HG03520 (cell line): Measurements from ENCODE around the gene GALNT3.

Experiments used
- ATAC-seq: cut with Tn5 transposase; IDR thresholded peaks from one replicate; pipeline ENCODE4 v1.9.1; 2021; ENCODE audit warnings: mild to moderate bottlenecking, moderate library complexity; ENCODE audit not compliant: unreplicated experiment

The GALNT3 gene

GRCh38 chr2:165796819-165797530, 2.9 kb upstream of the GALNT3 start:
- no peak for ATAC-seq

GRCh38 chr2:165796129-165796528, 2.1 kb upstream of the GALNT3 start:
- no peak for ATAC-seq

- ATAC-seq = peak; percentile 13
Measured at GRCh38 chr2:165795011-165795410, 964 bp upstream of the GALNT3 start.

- ATAC-seq = peak; percentile 94
Measured at GRCh38 chr2:165794536-165794928, 485 bp upstream of the GALNT3 start.

DNA sequence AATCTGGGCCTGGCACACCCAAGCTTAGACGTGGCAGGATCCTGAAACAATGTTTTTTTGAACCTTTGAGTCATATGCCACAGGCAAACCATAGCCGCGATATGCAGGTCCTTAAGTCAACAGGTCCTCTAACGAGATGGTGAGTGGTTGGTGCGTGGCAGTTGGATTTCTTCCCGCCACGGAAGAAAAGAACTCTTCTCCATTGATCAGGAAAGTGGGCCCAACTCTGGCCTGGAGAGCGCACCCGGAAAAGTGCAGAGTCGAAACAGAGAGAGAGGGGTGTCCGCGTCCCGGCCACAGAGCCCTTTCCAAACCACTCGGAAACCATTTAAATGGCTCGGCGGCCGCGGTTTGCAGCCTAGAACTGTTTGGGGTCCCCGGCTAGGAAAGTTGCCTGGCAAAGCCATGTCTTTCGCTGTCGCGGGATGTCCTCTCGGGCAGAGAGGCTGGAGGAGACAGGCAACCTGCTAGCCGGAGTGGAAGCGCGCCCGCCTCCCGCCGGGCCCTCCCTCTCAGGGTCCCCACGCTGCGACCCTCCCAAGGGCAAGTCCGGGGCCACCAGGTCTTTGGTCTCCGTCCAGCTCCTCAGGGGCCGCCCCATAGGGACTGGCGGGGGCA, 777 bp downstream of the GALNT3 start:
- peak; percentile 0 for ATAC-seq

DNA sequence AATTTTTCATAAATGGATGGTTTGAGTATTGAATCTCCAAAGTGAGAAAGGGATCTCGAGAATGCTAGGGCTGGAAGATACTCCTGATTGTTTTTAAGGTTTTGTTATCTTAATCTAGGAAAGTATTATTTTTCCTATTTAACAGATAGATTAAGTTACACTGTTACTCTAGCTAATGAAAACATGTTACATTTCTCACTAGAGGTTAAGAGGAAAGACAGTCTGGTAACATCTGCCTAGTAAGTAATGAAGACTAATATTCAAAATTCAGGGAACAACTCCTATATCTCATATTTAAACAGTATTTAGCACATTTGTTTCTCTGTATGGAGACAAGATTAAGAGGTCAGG, 2.0 kb downstream of the GALNT3 start:
- ATAC-seq = no peak

GRCh38 chr2:165791421-165792103, 2.5 kb downstream of the GALNT3 start:
- no peak for ATAC-seq

GRCh38 chr2:165790466-165790865, 3.6 kb downstream of the GALNT3 start:
- no peak for ATAC-seq

- ATAC-seq = no peak
Measured at GRCh38 chr2:165787334-165787733, 6.7 kb downstream of the GALNT3 start.

GRCh38 chr2:165779706-165780105, 14.3 kb downstream of the GALNT3 start:
- no peak for ATAC-seq

DNA sequence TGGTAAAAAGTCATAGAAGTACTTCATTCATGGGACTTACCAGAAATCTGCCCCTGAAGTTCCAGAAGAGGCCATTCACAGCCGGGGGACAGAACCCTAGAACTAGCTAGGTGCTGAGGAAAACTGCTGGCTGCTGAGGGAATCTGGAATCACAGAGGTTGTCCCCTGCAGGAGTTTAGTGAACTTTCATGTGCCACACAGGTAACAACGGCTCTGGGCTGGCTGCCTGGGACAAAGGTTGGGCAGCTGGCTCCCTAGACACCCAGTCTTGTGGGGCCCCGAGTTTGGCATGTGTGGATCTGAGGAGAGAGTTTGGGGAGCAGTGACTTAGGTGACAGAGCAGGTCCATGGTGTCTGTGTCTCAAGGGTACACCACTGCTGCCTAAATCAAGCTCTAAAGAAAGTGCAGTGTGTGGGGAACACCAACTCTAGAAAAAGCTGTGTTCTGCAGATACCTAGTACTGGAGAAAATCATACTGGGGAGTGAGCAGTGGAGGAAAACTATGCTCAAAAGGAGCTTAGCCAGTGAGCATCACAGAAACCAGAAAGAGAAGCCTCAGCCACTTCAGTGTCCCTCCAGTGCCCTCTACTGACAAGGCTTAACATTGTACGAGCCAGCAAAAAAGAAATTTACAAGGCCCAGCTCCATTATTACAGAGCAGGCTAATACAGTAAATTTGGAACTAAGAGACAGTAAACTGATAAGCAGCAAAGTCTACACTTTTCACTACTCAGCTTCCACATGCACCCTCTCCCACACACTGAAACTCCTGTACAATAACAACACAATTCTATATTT, 15.2 kb downstream of the GALNT3 start:
- ATAC-seq = no peak

- ATAC-seq = no peak
Measured at GRCh38 chr2:165778187-165778556, 15.9 kb downstream of the GALNT3 start.

DNA sequence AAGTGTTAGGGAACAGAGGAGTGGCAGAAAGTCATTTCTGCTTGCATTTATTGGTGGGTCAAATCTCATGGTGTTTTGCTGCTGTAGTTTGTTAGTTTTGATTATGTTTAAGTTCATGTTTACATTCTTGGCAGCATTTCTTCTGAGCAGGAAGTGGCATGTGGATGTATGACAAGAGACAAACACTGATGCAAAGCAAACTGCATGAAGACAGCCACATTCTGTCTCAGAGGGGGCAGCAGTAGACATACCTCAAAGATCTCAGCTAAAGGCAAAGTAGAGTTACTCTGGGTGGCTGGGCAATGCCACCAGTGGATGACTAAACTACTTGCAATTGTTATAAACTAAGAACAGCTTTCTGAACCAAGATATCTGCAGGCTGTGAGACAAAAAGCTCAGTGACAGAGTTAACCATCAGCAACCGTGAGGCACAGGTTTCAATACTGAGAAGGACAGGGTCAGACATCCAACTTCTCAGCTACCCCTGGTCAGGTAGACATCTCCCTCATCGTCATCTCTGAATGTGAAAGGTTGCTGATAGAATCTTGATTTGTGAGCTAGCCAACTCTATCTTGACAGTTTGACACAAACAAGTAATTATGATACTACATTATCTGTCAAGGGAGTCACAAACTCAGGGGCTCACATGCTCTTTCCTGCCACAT, 16.4 kb downstream of the GALNT3 start:
- ATAC-seq = no peak

DNA sequence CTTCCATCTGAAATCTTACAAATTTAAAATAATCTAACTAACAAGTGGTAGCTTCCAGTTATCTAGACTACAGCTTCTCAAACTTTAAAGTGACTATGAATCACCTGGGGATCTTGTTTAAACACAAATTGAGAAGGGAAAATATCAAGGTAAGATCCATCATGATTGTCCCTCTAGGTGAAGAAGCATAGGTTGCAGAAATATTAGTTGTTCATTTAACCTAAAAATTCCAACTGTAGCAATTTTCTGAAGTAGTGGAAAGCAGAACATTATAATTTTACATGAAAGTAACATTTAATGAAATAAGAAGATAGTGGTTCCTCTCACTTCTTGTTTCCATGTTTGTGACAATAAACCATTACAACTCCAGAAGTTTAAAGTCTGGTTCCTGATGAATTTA, 17.3 kb downstream of the GALNT3 start:
- no peak for ATAC-seq

- ATAC-seq = no peak
Measured at GRCh38 chr2:165776013-165776412, 18.0 kb downstream of the GALNT3 start.

DNA sequence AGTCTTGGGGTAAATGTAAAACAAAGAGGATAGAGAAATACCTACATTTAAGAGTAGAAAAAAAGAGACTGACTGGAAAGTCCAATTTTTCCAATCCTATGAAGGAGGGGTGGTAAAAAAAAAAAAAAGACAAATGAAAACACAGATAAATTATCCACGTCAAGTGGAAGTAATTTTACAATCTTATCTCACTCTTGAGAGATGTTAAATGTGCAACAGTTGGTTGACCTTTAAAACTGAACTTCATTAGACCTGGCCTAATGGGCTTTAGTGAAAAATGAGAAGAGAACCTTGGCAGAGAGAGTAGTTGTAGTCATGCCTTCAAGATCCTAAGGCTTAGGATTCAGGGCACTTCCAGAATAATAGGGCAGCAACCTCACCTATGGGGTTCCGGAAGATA, 20.4 kb downstream of the GALNT3 start:
- no peak for ATAC-seq

DNA sequence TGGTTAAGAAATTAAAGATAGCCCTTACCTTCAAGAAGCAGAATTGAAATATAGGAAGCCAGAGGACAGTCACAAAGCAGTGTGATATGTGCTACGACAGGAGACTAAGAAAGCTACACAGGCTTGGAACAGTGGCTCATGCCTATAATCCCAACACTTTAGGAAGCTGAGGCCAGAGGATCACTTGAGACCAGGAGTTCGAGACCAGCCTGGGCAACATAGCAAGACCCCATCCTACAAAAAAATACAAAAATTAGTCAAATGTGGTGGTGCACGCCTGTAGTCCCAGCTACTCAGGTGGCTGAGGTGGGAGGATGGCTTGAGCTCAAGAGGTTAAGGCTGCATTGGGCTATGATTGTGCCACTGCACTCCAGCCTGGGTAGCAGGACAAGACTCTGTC, 21.9 kb downstream of the GALNT3 start:
- no peak for ATAC-seq

- ATAC-seq = no peak
Measured at GRCh38 chr2:165766326-165766927, 27.6 kb downstream of the GALNT3 start.

GRCh38 chr2:165762723-165763122, 31.3 kb downstream of the GALNT3 start:
- no peak for ATAC-seq

- ATAC-seq = no peak
Measured at GRCh38 chr2:165757906-165758675, 36.0 kb downstream of the GALNT3 start.
